ENCODE measurements around the gene PCP4. TPM values are rescaled to one million over a fixed set of nuclear protein-coding genes. Genes with fewer than 3 reads are reported as not detected.

The PCP4 gene
- total RNA-seq (not detected), polyA plus RNA-seq (not detected)

DNA sequence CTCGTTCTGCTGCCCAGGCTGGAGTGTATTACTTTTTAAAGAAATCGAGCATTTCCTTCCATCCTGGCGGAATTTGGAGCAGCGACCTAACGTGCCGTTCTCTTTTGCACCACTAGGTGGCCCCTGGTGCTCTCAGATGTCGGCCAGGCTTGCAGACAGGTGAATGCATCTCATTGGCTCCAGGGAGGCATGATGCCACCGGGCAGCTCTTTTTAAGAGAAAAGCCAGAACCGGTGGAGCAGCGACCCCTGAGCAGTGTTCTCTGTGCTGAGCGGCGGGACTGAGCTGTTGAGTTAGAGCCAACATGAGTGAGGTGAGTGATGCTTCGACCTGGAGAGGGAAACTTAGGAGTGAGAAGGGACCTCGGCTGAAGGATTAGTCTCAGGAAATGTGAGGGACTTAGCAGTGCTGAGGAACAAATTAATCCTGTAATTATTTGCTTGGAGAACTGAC lies at the start of gene PCP4:
PCP4 (plus strand) TSS at position 241 of the 453 bp plus-strand sequence; CDS start at position 305, 64 bp downstream.
- H3K27me3 ChIP-seq (ENCODE audit: insufficient read depth, low read length, poor library complexity, severe bottlenecking) = no peaks in the 10 kb centered on the region
- Mint-ChIP-seq H3K4me3 (no peak within 1 kb of the TSS), H3K4me1 (no peaks in the 10 kb centered on the region), H3K36me3 (no peaks in the 10 kb centered on the region), H3K9me3 (peaks cover 0 to 3% (median 2%) of the 10 kb centered on the region in 5 donors), H3K27ac (no peak within 1 kb of the TSS), H3K27me3 (peaks cover 0 to 3% of the 10 kb centered on the region in 2 donors)
- H3K27ac ChIP-seq (ENCODE audit: low read depth, low read length) = no peak within 1 kb of the TSS
- H3K4me3 ChIP-seq (ENCODE audit: low read length) = no peak within 1 kb of the TSS
- no peaks in the 10 kb centered on the region for H3K9me3 ChIP-seq (ENCODE audit: low read length)
- no peaks in the 10 kb centered on the region for H3K36me3 ChIP-seq (ENCODE audit: insufficient read depth, low read length)
- no peaks in the 10 kb centered on the region for H3K4me1 ChIP-seq (ENCODE audit: insufficient read depth, low read length)
- DNase-seq = no peak
- ChIA-PET CTCF (no interaction called here), POLR2A (no interaction called here)

DNA sequence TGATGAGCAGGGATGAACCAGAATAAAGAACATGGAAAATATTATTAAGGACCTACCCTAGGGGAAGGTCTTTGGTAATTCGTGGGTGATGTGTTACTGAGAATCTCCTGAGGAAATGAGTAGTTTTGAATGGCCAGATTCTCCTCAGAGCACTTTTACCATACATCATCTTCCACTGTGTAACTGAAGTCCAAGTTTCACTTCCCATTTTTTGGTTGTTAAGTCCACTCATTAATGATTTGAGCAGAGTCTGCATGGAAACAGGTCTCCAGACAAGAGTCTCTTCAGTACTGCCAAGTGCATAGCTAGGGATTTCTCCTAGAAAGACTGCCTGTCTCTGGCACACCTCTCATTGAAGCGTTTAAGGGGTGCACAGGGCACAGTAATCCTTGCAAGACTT lies 48.7 kb upstream of the PCP4 start:
- H3K4me1 ChIP-seq (ENCODE audit: insufficient read depth, low read length) = no peaks in the 10 kb centered on the region
- no peak for DNase-seq
- Mint-ChIP-seq H3K27me3 (no peaks in the 10 kb centered on the region), H3K36me3 (no peaks in the 10 kb centered on the region), H3K27ac (no peak overlapping the region), H3K4me1 (no peaks in the 10 kb centered on the region), H3K9me3 (peaks cover 0 to 4% (median 0%) of the 10 kb centered on the region in 5 donors), H3K4me3 (no peak overlapping the region)
- H3K27me3 ChIP-seq (ENCODE audit: insufficient read depth, low read length, poor library complexity, severe bottlenecking) = no peaks in the 10 kb centered on the region
- ChIA-PET CTCF (no interaction called here), POLR2A (no interaction called here)
- H3K36me3 ChIP-seq (ENCODE audit: insufficient read depth, low read length) = no peaks in the 10 kb centered on the region
- no peak overlapping the region for H3K4me3 ChIP-seq (ENCODE audit: low read length)
- no peaks in the 10 kb centered on the region for H3K9me3 ChIP-seq (ENCODE audit: low read length)
- H3K27ac ChIP-seq (ENCODE audit: low read depth, low read length) = no peak overlapping the region

DNA sequence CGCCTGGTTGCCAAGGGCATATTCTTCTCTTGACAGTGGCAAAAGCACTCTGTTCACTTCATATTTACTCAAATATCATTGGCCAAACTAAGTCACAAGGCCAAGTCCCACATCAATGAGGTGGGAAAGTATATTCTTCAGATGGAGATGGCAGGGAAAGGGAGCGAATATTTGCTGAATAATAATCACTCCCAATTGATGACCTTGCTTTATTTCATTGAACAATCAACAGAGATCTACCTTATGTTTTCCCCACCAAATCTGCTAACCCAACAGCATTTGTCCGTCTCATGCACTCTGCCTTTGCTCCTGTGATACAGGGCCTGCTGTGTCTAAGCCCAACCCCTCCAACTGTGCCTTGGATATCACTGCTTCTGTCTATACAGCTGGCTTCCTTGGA lies 45.2 kb upstream of the PCP4 start:
- POLR2A ChIA-PET = no interaction called here
- Mint-ChIP-seq H3K9me3 (peaks cover 0 to 11% (median 4%) of the 10 kb centered on the region in 5 donors), H3K4me3 (no peak overlapping the region)

DNA sequence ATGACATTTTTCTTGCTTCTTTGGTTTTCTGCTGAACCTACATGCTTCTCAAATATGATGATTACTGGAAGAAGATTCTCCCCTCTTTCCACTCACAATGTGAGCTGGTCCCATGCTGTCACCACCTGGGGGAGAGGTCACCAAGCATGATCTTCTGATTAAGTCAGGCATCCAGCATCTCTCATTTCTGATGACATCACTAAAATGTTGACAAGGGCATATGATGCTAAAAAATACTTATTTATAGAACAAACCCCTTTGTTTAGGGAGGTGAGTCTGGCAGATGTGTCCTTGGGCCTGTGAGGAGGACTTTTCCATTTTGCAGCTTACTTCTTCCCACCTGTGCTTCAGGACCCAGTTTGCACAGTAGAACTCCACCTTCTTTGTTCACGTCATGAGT lies 42.0 kb upstream of the PCP4 start:
- Histone ChIP-seq H3K27ac (ENCODE audit: low read depth, low read length) (no peak overlapping the region), H3K9me3 (ENCODE audit: low read length) (no peaks in the 10 kb centered on the region), H3K36me3 (ENCODE audit: insufficient read depth, low read length) (no peaks in the 10 kb centered on the region), H3K27me3 (ENCODE audit: insufficient read depth, low read length, poor library complexity, severe bottlenecking) (no peaks in the 10 kb centered on the region), H3K4me3 (ENCODE audit: low read length) (no peak overlapping the region), H3K4me1 (ENCODE audit: insufficient read depth, low read length) (no peaks in the 10 kb centered on the region)
- Mint-ChIP-seq H3K4me1 (no peaks in the 10 kb centered on the region), H3K36me3 (peaks cover 0 to 3% (median 0%) of the 10 kb centered on the region in 3 donors), H3K9me3 (peaks cover 0 to 12% (median 2%) of the 10 kb centered on the region in 5 donors), H3K4me3 (no peak overlapping the region), H3K27me3 (no peaks in the 10 kb centered on the region), H3K27ac (no peak overlapping the region)
- DNase-seq = no peak
- ChIA-PET CTCF (no interaction called here), POLR2A (no interaction called here)

More for the DNA sequence above, 45.2 kb upstream of the PCP4 start:
- Histone ChIP-seq H3K27me3 (ENCODE audit: insufficient read depth, low read length, poor library complexity, severe bottlenecking) (no peaks in the 10 kb centered on the region), H3K4me3 (ENCODE audit: low read length) (no peak overlapping the region), H3K4me1 (ENCODE audit: insufficient read depth, low read length) (no peaks in the 10 kb centered on the region), H3K9me3 (ENCODE audit: low read length) (no peaks in the 10 kb centered on the region), H3K27ac (ENCODE audit: low read depth, low read length) (no peak overlapping the region), H3K36me3 (ENCODE audit: insufficient read depth, low read length) (no peaks in the 10 kb centered on the region)
- Mint-ChIP-seq H3K36me3 (peaks cover 0 to 3% (median 0%) of the 10 kb centered on the region in 3 donors), H3K4me1 (no peaks in the 10 kb centered on the region), H3K27ac (no peak overlapping the region), H3K27me3 (no peaks in the 10 kb centered on the region)
- CTCF ChIA-PET = no interaction called here
- DNase-seq = no peak

DNA sequence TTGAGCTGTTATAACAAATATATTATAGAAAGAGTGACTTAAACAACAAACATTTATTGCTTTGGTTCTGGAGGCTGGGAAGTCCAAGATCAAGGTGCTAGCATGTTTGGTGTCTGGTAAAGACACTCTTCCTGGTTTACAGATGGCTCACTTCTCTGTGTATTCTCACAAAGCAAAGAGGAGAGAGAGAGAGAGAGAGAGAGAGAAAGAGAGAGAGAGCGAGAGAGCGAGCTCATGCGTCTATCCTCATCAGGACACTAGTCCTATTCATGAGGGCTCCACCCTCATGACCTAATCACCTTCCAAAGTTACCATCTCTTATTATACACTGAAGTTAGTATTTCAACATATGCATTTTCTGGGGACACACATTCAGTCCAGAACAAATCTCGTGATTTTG lies 32.7 kb upstream of the PCP4 start:
- Histone ChIP-seq H3K4me3 (ENCODE audit: low read length) (no peak overlapping the region), H3K27me3 (ENCODE audit: insufficient read depth, low read length, poor library complexity, severe bottlenecking) (no peaks in the 10 kb centered on the region), H3K27ac (ENCODE audit: low read depth, low read length) (no peak overlapping the region), H3K4me1 (ENCODE audit: insufficient read depth, low read length) (no peaks in the 10 kb centered on the region), H3K36me3 (ENCODE audit: insufficient read depth, low read length) (no peaks in the 10 kb centered on the region), H3K9me3 (ENCODE audit: low read length) (no peaks in the 10 kb centered on the region)
- no peak overlapping the region for H3K27ac Mint-ChIP-seq
- H3K36me3 Mint-ChIP-seq = no peaks in the 10 kb centered on the region
- no peaks in the 10 kb centered on the region for H3K4me1 Mint-ChIP-seq
- H3K4me3 Mint-ChIP-seq = no peak overlapping the region
- ChIA-PET POLR2A (no interaction called here), CTCF (no interaction called here)
- no peak for DNase-seq
- H3K9me3 Mint-ChIP-seq = peaks cover 0 to 4% (median 0%) of the 10 kb centered on the region in 5 donors
- H3K27me3 Mint-ChIP-seq = no peaks in the 10 kb centered on the region

DNA sequence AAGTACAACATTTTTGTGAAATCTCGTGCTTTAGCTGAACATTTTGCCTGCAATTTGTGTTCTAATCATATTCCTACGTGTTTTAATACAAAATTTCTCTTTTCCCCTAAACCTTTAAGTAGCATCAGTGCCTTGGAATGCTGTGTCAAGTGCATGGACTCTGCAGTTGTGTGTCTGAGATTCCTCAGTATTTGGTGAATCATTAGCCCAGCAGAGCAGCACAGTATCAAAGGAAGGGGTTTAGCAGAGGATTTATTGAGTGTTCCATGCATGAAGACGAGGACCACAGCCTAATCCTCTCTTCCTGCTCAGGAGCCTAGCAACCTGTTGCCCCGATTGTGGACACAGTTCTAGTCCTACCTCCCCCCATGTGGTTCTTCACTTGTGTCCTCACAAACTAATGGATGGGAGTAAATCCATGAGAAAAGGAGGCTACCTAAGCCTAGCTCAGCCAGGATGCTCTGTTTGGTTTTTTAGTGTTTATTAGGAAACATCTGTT lies 29.3 kb upstream of the PCP4 start:
- no peaks in the 10 kb centered on the region for H3K36me3 ChIP-seq (ENCODE audit: insufficient read depth, low read length)
- Mint-ChIP-seq H3K27ac (no peak overlapping the region), H3K4me3 (no peak overlapping the region), H3K36me3 (no peaks in the 10 kb centered on the region), H3K4me1 (no peaks in the 10 kb centered on the region), H3K9me3 (peaks cover 0 to 4% (median 0%) of the 10 kb centered on the region in 5 donors), H3K27me3 (no peaks in the 10 kb centered on the region)
- H3K4me1 ChIP-seq (ENCODE audit: insufficient read depth, low read length) = no peaks in the 10 kb centered on the region
- CTCF ChIA-PET = no interaction called here
- no peak overlapping the region for H3K27ac ChIP-seq (ENCODE audit: low read depth, low read length)
- no peaks in the 10 kb centered on the region for H3K9me3 ChIP-seq (ENCODE audit: low read length)
- no peaks in the 10 kb centered on the region for H3K27me3 ChIP-seq (ENCODE audit: insufficient read depth, low read length, poor library complexity, severe bottlenecking)
- POLR2A ChIA-PET = no interaction called here
- H3K4me3 ChIP-seq (ENCODE audit: low read length) = no peak overlapping the region
- no peak for DNase-seq

DNA sequence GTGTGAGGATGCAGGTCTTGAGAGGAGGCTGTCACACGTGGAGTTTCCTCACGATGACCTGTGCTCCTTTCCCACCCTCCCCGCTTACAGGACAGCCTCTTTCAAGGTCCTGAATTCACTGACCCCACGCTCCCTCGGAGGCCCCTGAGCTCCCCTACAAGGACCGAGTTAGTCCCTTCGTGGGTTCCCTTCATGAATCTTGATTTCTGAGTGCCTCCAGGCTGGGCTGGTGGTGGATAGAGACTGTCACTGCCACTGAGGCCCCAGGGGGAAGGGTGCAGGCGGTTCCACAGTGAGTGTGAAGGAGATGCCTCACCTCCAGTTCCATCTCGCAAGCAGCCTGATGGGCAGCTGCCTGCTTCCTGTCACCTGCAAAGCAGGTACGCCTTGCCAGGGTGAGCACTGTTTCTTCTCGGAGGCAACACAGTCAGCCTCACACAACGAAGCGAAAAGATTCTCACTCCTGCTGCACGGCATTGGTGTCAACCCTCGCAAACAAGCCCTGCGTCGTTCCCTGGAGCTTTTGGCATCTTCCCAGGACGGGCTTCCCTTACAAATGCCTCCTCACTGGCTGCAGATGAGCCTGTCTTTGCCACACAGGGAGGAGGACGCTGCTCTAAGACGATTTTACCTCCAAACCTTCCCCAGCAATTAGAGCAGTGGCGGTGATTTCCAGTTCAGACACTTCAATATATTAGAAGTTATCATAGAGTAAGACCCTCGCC lies 26.7 kb upstream of the PCP4 start:
- Mint-ChIP-seq H3K36me3 (no peaks in the 10 kb centered on the region), H3K27ac (no peak overlapping the region), H3K9me3 (peaks cover 0 to 9% (median 5%) of the 10 kb centered on the region in 5 donors), H3K4me1 (no peaks in the 10 kb centered on the region), H3K4me3 (no peak overlapping the region), H3K27me3 (peaks cover 0 to 1% of the 10 kb centered on the region in 2 donors)
- Histone ChIP-seq H3K27me3 (ENCODE audit: insufficient read depth, low read length, poor library complexity, severe bottlenecking) (no peaks in the 10 kb centered on the region), H3K9me3 (ENCODE audit: low read length) (no peaks in the 10 kb centered on the region), H3K4me1 (ENCODE audit: insufficient read depth, low read length) (no peaks in the 10 kb centered on the region), H3K27ac (ENCODE audit: low read depth, low read length) (no peak overlapping the region), H3K36me3 (ENCODE audit: insufficient read depth, low read length) (no peaks in the 10 kb centered on the region), H3K4me3 (ENCODE audit: low read length) (no peak overlapping the region)
- POLR2A ChIA-PET = no interaction called here
- CTCF ChIA-PET = no interaction called here
- no peak for DNase-seq

DNA sequence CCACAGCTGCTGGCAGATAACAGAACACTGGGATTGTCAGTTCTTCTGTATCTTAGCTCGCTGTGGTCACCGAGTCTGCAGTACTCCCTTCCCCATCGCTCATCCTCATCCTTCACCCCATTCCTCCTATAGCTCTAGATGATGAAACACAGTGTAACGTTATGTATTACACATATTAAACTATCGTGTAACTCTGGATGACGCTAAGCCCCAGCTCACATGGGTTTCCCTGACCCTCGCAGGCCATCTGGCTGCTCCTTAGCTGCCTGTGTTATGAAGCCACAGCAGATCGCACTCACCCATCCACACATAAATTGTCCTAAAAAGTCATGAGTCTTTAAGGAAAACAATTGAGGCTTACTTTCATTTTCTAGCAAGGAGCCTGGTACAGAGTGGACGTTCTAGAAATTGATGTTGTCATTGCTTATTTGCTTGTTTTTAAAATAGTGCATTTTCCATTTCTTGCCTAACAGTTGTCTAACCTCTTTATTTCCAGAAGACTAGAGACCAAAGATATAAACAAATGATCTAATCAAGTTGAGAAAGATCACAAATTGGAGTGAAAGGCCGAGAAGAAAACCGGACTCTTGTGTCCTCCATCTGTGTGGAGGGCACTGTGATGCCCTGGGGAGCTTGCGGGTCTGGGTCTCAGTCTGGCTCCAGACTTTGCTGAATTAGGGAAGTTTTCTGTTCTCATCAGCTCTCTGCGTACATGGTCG lies 24.3 kb upstream of the PCP4 start:
- Histone ChIP-seq H3K36me3 (ENCODE audit: insufficient read depth, low read length) (no peaks in the 10 kb centered on the region), H3K9me3 (ENCODE audit: low read length) (no peaks in the 10 kb centered on the region), H3K27me3 (ENCODE audit: insufficient read depth, low read length, poor library complexity, severe bottlenecking) (no peaks in the 10 kb centered on the region), H3K27ac (ENCODE audit: low read depth, low read length) (no peak overlapping the region), H3K4me1 (ENCODE audit: insufficient read depth, low read length) (no peaks in the 10 kb centered on the region), H3K4me3 (ENCODE audit: low read length) (no peak overlapping the region)
- Mint-ChIP-seq H3K27me3 (peaks cover 0 to 1% of the 10 kb centered on the region in 2 donors), H3K36me3 (no peaks in the 10 kb centered on the region), H3K4me1 (no peaks in the 10 kb centered on the region), H3K27ac (no peak overlapping the region), H3K4me3 (no peak overlapping the region), H3K9me3 (peaks cover 0 to 11% (median 5%) of the 10 kb centered on the region in 5 donors)
- ChIA-PET CTCF (no interaction called here), POLR2A (no interaction called here)
- DNase-seq = no peak
